NCI-H2029 (cell line): ENCODE measurements around the gene TCEANC.
"Not testable (repeated sequence)": the region's sequence is repeated elsewhere in the genome, so short reads cannot be mapped to it uniquely, and the experiment has no call there.

ENCODE experiments used
- DNase-seq: peaks from one replicate; lab custom pipeline; 2025; lab: John Stamatoyannopoulos, UW

TCEANC gene, protein sequence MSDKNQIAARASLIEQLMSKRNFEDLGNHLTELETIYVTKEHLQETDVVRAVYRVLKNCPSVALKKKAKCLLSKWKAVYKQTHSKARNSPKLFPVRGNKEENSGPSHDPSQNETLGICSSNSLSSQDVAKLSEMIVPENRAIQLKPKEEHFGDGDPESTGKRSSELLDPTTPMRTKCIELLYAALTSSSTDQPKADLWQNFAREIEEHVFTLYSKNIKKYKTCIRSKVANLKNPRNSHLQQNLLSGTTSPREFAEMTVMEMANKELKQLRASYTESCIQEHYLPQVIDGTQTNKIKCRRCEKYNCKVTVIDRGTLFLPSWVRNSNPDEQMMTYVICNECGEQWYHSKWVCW

DNA sequence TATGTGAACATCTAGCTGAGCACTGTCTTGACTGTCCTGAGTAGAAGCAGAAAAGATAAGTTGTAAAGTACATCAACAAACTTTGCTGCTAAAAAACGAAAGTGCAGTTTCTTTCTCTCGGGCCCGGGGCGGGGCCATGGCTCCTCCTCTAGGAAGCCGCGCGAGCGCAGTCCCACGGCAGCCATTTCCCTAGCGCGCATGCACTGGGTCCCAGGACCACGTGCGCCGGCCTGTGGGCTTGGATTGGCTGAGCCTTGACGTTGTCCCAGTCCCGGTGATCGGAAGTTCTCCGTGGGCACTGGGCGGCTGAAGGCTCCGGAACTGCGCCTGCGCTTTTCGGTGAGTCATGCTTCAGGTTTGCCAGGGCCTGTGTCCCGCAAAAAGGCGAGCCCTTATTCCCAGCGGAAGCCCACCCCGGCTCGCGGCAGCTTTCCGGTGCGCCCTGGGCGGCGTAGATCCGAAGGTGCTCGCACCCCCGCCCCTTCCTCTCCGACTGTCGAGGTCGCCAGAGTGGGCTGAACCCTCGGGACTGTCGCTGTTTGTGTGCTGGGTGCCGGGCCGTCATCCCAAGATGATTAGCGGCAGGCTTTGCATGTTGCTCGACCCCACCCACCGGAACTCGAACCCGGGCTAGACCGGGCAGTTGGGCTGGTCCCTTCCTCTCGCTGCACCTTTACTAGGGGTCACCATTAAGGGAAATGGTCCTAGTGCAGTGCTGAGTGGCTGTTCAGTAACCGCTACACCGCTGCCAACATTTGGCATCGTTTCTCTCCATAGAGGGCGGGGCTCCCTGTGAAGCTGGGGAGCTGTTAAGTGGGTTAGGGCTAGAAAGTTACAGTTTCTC, at the start of gene TCEANC:
TCEANC (plus strand) TSS at position 292 of the 844 bp plus-strand sequence. CDS start 9,368 bp downstream, outside the sequence.
- DNase-seq = peak; percentile 76

DNA sequence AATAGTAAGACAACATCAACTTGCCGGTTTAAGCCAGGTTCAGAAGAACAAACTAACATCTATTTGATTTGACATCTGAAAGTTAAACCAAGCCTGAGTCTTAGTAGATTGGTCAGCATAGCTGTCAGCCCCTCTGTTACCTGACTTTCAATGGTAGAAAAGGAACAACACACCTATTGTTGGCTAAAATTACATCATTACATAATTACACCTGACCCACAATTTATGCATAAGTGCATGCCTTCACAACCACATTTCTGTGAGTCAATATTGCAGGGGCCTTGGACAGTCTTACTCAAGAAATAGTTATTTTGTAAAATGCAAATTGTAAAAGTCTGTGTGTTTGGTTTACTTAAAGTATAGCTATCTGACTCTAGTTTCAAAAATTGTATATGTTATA, 47.3 kb upstream of the TCEANC start:
- no peak for DNase-seq

DNA sequence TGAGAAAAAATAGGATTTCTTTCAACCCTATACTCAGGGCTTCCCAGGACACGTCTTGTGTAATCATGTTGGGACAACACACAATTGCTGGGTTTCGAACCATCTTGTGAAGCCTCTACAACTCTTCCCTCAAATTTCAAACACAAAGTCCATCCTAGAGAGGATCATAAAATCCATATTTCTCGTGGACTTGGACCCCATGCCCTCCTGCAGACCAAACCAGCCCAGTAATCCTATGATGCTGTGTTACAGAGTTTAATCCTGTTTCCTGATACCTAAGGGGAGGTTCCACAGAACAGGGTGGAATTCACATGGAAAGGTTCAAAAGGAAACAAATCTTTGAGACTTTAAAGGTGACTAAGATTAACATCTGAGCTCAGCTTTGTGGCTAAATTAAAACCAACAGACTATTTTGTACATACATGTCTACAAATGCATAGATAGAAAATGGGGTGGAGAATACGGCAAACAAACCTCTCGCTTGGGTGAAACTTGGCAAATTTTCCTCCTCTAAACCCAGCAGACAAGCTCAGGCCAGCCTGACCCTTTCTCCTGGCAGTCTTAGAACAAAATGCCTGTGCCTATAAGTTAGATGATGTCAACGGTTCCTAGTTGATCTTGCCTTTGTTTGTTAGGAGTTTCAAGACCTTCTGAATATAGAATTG, 45.5 kb upstream of the TCEANC start:
- DNase-seq = no peak

DNA sequence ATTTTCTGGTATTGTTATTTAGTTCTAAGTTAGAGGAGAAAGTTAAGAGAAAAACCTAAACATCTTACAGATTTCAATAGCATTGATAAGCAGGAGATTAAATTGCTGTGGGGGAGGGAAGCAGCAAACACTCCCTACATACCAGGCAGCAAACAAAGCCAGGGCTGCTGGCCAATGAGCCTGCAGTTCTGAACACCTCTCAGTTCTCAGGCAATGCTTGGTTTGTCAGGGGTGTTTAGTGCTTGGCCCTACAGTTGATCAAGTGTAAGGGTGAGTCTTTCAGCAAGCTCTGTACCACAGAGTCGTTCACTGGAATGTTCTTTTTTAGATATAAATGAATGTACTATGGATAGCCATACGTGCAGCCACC, 45.0 kb upstream of the TCEANC start:
- no peak for DNase-seq

DNA sequence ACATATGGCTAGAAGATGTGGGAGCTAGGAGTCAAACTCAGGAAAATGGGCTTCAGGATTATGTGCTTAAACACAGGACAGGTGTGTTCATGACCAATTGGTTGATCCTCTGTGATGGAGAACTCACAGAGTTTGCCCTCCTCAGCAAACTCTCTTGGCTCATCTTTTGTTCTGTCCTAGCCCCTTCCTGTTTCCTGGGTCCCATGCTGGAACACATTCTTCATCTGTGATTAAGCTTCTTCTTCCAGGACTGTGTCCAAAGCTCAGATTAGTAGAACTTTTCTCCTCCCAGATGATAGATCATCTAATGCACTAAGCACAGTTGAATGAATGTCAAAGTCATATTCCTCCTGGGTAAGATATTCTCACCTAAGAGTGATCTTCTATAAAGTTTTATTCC, 38.8 kb upstream of the TCEANC start:
- no peak for DNase-seq

DNA sequence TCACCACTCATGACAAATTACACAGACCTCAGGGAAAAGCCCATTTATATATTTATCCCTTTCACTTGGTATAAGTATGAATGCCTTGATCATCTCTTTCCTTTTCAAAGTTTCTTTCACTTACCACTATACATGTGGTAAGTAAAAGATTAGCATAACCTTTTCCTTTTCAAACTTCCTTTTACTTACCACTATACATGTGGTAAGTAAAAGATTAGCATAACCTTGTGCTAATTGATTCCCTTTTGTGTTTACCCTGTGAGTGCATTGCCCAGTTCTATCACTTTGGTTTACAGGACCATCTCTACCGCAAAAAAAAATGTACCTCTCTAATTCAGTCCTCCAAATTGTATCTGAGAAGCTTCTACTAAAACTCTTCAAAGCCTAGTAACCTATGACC, 32.7 kb upstream of the TCEANC start:
- DNase-seq = no peak

DNA sequence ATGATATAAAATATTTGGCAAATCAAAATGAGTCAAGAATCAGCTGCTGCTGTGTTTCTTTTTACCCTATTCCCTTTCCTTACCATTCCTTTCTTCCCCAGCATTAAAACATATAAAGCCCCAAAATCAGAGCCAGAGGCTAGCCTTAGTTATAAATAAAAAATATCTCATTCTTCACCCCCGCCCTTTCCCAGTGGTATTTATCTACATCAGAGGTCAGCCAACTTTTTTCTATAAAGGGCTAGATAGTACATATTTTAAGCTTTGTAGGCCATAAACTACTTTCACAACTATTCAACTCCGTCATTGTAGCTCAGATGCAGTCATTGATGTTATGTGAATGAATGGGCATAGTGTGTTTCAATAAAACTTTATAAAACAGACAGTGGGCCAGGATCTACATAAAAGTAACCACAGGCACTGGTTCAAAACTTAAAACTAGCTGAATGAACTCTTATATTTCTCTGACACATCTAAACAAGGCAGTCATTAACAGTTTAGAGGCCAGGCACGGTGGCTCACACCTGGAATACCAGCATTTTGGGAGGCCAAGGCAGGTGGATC, 30.5 kb upstream of the TCEANC start:
- no peak for DNase-seq

DNA sequence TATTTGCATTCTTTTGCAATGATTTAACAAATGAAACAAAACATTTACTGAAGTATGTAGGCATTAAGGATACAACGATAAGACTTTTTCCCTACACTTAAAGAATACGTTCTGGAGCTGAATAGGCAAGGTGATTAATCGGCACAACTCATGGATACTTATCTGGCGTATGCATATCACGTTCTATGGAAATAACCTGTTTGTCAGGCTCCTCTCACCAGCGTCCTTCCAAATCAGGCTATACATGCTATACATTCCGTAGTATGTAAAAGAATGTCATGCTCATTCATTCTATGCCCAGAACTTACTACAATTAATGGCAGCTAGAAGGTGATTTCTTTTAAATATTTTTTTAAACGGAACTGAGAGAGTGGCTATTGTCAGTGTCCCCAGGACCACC, 25.6 kb upstream of the TCEANC start:
- no peak for DNase-seq

DNA sequence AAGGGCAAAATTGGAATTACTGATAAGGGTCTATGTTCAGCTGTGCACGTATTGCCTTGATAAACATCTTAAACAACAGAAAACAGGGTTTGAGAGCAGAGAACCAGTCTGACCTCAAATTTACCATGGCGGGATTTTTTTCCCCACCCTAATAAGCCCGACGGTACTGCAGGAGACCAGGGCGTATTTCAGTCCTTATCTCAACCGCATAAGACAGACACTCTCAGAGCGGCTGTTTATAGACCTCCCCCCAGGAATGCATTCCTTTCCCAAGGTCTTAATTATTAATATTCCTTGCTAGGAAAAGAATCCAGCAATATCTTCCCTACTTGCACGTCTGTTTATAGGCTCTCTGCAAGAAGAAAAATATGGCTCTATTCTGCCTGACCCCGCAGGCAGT, 15.7 kb upstream of the TCEANC start:
- not testable (repeated sequence) for DNase-seq

DNA sequence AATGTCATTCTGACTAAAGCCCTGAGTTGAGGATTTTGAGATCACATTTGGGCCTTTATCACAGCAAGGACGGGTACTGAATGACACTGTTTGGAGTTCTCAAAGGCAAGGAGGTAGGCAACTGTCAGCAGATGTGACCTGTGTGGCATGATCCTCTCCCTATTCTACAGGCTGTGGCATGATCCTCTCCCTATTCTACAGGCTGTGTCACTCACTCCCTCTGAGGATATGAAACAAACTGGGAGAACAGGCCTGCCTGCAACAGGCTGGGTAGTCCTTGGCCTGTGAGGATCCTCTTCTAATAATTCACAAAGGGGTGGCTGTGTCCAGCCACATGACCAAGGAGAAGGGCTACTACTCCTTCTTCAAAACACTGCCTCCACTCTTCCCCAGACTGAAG, 14.9 kb upstream of the TCEANC start:
- no peak for DNase-seq

DNA sequence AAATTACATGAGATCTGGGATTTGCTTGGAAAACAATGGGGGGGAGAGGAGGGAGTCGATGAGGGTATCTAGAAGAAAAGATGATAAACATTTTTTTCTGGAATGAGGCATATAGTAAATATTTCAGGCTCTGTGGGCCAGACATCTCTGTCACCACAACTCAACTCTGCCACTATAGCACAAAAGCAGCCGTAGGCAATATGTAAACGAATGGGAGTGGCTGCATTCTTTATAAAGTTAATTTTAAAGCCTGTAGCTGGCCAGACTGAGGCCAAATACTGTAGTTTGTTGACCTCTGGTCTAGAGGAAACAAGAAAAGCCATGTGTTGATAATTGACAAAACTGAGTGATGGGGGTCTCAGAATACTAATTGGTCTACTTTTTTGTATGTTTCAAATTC, 14.1 kb upstream of the TCEANC start:
- no peak for DNase-seq

DNA sequence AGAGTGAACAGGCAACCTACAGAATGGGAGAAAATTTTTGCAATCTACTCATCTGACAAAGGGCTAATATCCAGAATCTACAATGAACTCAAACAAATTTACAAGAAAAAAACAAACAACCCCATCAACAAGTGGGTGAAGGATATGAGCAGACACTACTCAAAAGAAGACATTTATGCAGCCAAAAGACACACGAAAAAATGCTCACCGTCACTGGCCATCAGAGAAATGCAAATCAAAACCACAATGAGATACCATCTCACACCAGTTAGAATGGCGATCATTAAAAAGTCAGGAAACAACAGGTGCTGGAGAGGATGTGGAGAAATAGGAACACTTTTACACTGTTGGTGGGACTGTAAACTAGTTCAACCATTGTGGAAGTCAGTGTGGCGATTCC, 11.3 kb upstream of the TCEANC start:
- not testable (repeated sequence) for DNase-seq

DNA sequence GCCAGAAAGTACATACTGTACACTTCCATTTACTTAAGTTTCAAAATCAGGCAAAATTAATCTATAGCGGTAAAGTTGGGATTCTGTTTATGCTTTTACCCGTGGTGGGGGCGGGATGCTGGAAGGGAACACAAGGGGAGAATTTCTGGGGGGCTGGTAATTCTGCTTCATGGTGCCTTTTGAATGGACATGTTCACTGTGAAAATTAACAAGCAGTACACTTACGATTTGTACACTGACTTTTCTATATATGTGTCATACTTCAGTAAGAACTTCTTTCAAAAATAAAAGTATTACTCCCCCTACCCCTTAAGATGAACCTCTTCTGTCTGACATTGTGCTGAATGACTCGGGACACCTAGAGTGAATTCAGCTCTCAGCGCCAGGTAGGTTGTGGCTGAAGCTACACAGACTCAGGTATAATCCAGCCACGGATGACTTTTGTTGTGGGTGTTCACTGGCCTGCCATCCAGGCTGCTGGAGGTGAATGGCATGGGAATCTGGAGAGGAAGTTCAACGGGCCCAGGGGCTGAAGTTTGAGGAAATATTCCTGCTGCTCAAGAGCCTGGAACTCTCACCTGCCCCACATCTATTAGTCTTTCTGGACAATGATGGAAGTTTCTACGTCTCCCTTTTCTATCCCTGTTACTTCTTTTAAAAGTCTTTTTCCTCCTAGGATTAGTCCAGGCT, 7.3 kb upstream of the TCEANC start:
- DNase-seq = no peak

DNA sequence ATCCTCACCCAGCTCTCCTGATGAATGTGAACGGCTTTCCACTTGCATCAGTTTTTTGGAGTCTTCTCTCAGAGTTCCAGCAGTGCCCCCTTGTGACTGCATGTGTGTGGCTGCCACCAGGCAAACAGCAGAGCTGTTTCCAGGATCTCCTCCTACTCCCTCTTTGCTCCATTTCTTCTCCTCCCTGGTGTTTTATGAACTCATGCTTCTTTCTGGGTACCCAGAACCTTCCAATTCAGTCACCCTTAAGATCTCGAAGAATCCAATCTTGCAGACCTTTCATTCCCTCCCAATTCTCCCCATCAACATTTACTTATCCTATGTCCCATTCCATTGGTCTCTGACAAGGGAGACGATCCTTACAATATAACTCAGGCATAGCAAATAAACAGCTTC, 6.8 kb upstream of the TCEANC start:
- no peak for DNase-seq

DNA sequence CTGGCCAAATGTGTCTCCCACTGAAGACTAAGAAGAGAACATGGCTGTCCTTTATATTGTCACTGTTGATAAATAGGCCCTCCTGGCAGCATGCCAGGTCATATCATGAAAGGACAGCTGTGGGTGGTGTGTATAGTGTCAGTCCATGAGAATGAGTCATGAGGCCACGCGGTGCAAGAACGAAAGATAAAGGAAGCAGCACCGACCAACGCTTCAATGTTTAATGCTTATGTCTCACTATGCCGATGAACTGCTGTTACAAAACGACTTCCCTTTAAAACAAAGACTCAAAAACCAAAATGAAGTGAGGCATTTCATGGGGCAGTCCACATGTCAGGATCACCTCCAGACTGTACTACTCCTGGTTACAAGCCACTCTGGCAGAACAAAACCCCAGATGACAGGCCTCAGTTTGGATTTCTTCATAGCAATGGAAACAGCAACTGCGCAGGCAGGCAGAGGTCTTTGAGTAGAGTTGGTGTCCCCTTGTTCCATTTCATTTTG, 5.2 kb upstream of the TCEANC start:
- DNase-seq = peak; percentile 2

DNA sequence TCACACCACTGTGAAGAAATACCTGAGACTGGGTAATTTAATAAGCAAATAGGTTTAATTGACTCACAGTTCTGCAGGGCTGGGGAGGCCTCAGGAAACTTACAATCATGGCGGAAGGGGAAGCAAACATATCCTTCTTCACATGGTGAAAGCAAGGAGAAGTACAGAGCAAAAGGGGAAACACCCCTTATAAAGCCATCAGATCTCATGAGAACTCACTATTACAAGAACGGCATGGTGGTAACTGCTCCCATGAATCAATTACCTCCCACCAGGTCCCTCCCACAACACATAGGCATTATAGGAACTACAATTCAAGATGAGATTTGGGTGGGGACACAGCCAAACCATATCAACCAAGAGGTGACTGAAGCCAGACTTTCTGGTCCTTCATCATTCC, 4.6 kb upstream of the TCEANC start:
- not testable (repeated sequence) for DNase-seq

DNA sequence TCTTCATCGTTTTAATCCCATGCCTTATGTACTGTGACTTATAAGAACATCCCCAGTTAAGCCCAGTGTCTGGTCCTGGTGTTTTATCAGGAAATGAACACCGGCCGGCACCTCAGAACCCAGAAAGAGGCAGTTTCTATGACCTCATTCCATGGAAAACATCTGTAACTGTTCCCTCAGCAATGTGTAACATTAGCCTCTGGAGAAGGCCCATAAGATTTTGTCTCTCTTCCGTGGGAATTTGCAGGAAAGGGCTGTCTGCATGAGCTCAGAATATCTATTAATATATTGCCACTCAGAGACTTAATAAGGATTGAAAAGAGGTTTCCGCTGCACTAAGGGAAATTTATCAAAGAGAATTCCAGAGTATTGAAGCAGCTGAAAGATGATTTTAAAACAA, 3.1 kb upstream of the TCEANC start:
- no peak for DNase-seq

DNA sequence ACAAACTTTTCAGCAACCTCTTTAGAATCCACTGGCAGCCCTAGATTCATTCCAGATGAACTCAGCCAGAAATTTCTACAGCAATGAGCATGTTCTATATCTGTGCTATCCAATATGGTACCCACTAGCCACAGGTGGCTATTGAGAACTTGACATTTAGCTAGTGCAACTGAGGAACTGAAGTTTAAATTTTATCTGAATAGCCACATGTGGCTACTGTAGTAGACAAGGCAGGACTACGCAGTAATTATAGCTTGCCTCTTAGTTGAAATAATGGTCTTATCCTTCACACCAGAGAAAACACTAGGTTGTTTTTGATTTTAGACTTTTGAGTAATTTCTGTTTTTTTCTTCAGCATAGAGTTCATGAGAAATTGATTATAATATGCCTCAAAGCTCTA, 2.6 kb upstream of the TCEANC start:
- no peak for DNase-seq

DNA sequence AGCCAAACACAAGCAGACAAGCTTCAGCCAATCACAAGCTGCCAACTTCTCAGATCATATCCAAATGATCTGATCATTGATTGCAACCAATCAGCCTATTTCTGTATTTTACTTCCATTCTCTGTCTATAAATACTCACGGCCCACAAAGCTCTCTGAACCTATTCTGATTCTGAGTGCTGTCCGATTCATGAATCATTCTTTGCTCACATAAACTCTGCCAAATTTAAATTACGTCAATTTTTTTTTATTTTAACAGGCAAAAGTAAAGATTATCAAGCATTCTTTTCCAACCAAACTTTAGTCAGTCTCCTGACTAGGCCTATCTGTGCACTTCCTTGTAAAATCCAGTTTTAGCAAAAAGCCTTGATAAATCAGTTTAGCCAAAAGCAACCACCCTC, 1.8 kb upstream of the TCEANC start:
- no peak for DNase-seq

DNA sequence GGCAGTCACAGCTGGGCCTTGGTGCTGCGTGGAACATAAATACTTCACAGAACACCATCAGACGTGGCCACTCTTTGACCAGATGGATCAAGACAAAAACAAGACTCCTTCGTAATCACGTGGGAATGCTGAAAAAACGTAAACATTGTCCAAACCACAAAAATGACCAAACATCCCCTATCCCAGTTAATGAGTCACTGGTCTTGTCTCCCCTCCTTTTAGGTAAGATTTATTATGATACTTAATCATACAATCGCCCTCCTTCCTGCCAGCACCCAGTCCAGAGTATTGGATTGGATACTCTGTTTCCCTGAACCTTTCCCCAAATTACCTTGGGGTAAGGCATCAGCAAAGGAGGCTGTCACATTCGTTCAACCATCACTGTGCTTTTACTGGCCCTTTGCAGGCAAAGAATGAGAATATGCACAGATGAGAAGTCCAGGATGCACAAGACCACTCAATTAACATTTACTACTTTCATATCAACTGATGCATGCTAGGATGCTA, 601 bp upstream of the TCEANC start:
- DNase-seq = no peak

DNA sequence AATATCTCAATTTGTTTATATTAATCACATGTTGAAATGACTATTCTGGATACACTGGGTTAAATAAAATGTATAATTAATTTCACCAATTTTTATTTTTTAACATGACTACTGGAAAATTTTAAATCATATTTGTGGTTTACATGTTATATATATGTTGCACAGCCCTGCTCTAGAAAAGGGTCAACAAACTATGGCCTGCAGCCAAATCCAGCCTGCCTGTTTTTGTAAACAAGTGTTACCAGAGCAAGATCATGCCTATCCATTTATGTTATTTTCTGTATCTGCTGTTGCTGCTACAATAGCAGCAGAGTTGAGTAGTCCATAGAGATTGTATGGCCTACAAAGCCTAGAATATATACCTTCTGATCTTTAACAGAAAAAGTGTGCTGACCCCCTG, 1.2 kb downstream of the TCEANC start:
- DNase-seq = no peak

DNA sequence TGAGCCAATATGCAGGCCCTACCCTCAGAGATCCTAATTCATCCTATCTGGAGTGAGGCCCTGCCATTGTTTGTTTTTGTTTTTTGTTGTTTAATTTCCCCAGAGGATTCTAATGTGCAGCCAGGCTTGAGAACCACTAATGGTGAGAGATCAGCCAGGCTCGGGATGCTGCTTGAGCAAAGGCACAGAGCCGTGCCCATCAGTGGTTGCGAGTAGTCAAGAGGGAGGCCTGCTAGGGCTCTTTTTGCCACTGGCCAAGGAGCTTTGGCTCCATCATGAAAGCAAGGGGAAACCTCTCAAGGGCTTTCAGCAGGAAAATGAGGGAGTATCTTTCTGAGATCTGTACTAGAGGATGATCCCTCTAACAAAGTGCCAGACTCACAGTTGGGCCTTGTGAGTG, 2.7 kb downstream of the TCEANC start:
- DNase-seq = no peak
